Measurements from ENCODE around the gene GUCA2A. TPM values are rescaled to one million over a fixed set of nuclear protein-coding genes. Genes with fewer than 3 reads are reported as not detected.

GUCA2A gene
- total and polyA plus RNA-seq, 2 donors (not counting 1 experiment from before 2014, with no cell fraction given): not detected

DNA sequence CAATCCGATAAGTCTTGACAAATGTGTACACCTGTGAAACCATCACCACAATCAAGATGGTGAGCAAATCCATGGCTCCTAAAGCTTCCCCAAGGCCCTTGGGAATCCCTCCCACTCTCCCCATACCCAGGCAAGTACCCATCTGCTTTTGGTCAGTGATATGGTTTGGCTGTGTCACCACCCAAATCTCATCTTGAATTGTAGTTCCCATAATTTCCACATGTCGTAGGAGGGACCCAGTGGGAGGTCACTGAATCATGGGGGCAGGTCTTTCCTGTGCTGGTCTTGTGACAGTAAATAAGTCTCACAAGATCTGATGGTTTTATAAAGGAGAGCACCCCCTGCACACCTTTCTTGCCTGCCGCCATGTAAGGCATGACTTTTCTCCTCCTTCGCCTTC lies 26.0 kb downstream of the GUCA2A start:
- H3K9ac ChIP-seq (ENCODE audit: insufficient read depth, low read length): no peak overlapping the region
- no peak overlapping the region for H3K27ac ChIP-seq (ENCODE audit: insufficient read depth, low read length)
- H3K9me3 ChIP-seq (ENCODE audit: control insufficient read depth, insufficient read depth, low read depth, low read length): no peaks in the 10 kb centered on the region
- no peaks in the 10 kb centered on the region for H3K36me3 ChIP-seq (ENCODE audit: control insufficient read depth, insufficient read depth, low read length)
- H3K4me1 ChIP-seq (ENCODE audit: control insufficient read depth, extremely low read depth, insufficient read depth, low read length): no peaks in the 10 kb centered on the region
- DNase-seq (ENCODE audit: low read depth in 2 of 2): no peak
- no peaks in the 10 kb centered on the region for H4K20me1 ChIP-seq (ENCODE audit: control insufficient read depth, extremely low read depth, insufficient read depth, low read length)
- no peak overlapping the region for H3K4me2 ChIP-seq (ENCODE audit: extremely low read depth, insufficient read depth, low read length)
- H2AFZ ChIP-seq (ENCODE audit: low read length): no peak overlapping the region
- TF ChIP-seq, protein P1, sequence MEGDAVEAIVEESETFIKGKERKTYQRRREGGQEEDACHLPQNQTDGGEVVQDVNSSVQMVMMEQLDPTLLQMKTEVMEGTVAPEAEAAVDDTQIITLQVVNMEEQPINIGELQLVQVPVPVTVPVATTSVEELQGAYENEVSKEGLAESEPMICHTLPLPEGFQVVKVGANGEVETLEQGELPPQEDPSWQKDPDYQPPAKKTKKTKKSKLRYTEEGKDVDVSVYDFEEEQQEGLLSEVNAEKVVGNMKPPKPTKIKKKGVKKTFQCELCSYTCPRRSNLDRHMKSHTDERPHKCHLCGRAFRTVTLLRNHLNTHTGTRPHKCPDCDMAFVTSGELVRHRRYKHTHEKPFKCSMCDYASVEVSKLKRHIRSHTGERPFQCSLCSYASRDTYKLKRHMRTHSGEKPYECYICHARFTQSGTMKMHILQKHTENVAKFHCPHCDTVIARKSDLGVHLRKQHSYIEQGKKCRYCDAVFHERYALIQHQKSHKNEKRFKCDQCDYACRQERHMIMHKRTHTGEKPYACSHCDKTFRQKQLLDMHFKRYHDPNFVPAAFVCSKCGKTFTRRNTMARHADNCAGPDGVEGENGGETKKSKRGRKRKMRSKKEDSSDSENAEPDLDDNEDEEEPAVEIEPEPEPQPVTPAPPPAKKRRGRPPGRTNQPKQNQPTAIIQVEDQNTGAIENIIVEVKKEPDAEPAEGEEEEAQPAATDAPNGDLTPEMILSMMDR (conservative IDR thresholded peaks at IDR 0.05 in 1 of 2, IDR thresholded peaks at IDR 0.05 in 1 of 2; ENCODE audit: low read depth in 1 of 2, low read length in 2 of 2): no peak
- no peak for TF ChIP-seq EZH2 (IDR thresholded peaks at IDR 0.05; ENCODE audit: low read length, missing control alignments)
- no peak overlapping the region for H3K4me3 ChIP-seq (replicated peaks in 1 of 4; ENCODE audit: control extremely low read depth in 1 of 4, insufficient read depth in 1 of 4, low read depth in 3 of 4, low read length in 4 of 4)
- no peaks in the 10 kb centered on the region for H3K79me2 ChIP-seq (ENCODE audit: control insufficient read depth, insufficient read depth, low read length)
- H3K27me3 ChIP-seq (ENCODE audit: control insufficient read depth, insufficient read depth, low read length): peaks cover 8% of the 10 kb centered on the region

DNA sequence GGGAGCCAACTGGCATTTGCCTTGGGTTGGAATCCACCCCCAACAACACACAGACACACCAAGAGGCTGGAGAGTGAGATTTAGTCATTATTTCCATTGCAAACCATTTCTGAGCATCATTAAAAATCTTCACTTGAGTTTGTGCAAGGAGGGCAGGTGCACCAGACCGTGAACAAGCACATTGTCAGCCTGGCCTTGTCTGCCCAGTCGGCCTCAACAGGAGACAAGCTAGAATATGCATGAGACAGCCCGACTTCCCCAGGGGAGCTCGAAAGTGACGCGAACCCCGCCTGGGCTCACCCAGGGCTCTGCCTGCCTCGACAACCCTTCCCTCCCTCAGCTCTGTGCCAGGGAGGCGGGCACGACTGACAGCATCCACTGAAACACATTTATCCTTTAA lies 26.8 kb downstream of the GUCA2A start:
- Histone ChIP-seq H3K27ac (ENCODE audit: insufficient read depth, low read length) (no peak overlapping the region), H3K9me3 (ENCODE audit: control insufficient read depth, insufficient read depth, low read depth, low read length) (no peaks in the 10 kb centered on the region), H3K27me3 (ENCODE audit: control insufficient read depth, insufficient read depth, low read length) (peaks cover 8% of the 10 kb centered on the region), H3K36me3 (ENCODE audit: control insufficient read depth, insufficient read depth, low read length) (no peaks in the 10 kb centered on the region), H4K20me1 (ENCODE audit: control insufficient read depth, extremely low read depth, insufficient read depth, low read length) (no peaks in the 10 kb centered on the region), H3K4me2 (ENCODE audit: extremely low read depth, insufficient read depth, low read length) (no peak overlapping the region), H3K79me2 (ENCODE audit: control insufficient read depth, insufficient read depth, low read length) (no peaks in the 10 kb centered on the region), H3K4me3 (replicated peaks in 1 of 4; ENCODE audit: control extremely low read depth in 1 of 4, insufficient read depth in 1 of 4, low read depth in 3 of 4, low read length in 4 of 4) (no peak overlapping the region), H2AFZ (ENCODE audit: low read length) (no peak overlapping the region), H3K4me1 (ENCODE audit: control insufficient read depth, extremely low read depth, insufficient read depth, low read length) (no peaks in the 10 kb centered on the region), H3K9ac (ENCODE audit: insufficient read depth, low read length) (no peak overlapping the region)
- TF ChIP-seq, protein P1 (conservative IDR thresholded peaks at IDR 0.05 in 1 of 2, IDR thresholded peaks at IDR 0.05 in 1 of 2; ENCODE audit: low read depth in 1 of 2, low read length in 2 of 2): no peak
- no peak for TF ChIP-seq EZH2 (IDR thresholded peaks at IDR 0.05; ENCODE audit: low read length, missing control alignments)
- peak in 1 of 2 donors; percentile 22 for DNase-seq (ENCODE audit: low read depth in 2 of 2)

DNA sequence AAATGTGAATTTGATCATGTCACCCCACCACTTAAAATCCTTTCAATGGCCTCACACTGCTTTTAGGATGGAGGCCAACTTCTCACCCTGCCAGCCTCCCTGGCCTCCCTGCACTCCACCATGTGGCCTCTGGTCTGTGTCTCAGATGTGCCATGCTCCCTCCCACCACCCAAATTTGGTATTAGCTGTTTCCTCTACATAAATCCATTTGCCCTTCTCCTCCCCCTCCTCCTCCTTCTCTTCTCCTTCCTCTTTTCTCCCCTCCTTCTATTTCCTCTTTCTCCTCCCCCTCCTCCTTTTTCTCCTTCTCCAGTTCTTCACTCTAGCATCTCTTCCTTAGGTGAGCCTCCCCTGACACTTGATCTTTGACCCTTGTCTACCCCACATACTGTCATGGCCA lies 28.1 kb downstream of the GUCA2A start:
- Histone ChIP-seq H2AFZ (ENCODE audit: low read length) (no peak overlapping the region), H3K27ac (ENCODE audit: insufficient read depth, low read length) (no peak overlapping the region), H3K79me2 (ENCODE audit: control insufficient read depth, insufficient read depth, low read length) (no peaks in the 10 kb centered on the region), H3K4me1 (ENCODE audit: control insufficient read depth, extremely low read depth, insufficient read depth, low read length) (no peaks in the 10 kb centered on the region), H3K9me3 (ENCODE audit: control insufficient read depth, insufficient read depth, low read depth, low read length) (no peaks in the 10 kb centered on the region), H3K27me3 (ENCODE audit: control insufficient read depth, insufficient read depth, low read length) (peaks cover 4% of the 10 kb centered on the region), H3K9ac (ENCODE audit: insufficient read depth, low read length) (no peak overlapping the region), H4K20me1 (ENCODE audit: control insufficient read depth, extremely low read depth, insufficient read depth, low read length) (no peaks in the 10 kb centered on the region), H3K4me2 (ENCODE audit: extremely low read depth, insufficient read depth, low read length) (no peak overlapping the region), H3K36me3 (ENCODE audit: control insufficient read depth, insufficient read depth, low read length) (no peaks in the 10 kb centered on the region), H3K4me3 (replicated peaks in 1 of 4; ENCODE audit: control extremely low read depth in 1 of 4, insufficient read depth in 1 of 4, low read depth in 3 of 4, low read length in 4 of 4) (no peak overlapping the region)
- TF ChIP-seq EZH2 (IDR thresholded peaks at IDR 0.05; ENCODE audit: low read length, missing control alignments): no peak
- TF ChIP-seq, protein P1 (conservative IDR thresholded peaks at IDR 0.05 in 1 of 2, IDR thresholded peaks at IDR 0.05 in 1 of 2; ENCODE audit: low read depth in 1 of 2, low read length in 2 of 2): no peak
- no peak for DNase-seq (ENCODE audit: low read depth in 2 of 2)

All from fibroblast of lung (primary cell).